Neuronal stem cell (in vitro differentiated cells): ENCODE results near the gene ARPC5L.
"Not testable (repeated sequence)": the region's sequence is repeated elsewhere in the genome, so short reads cannot be mapped to it uniquely, and the experiment has no call there.

Source experiments
- DNase-seq: peaks from one replicate; pipeline ENCODE4 v3.0.0-alpha.2; 2013; ENCODE audit warnings: low spot score
- H2AFZ ChIP-seq: one replicate; pipeline ENCODE4 v1.6.1; 2013; ENCODE audit warnings: mild to moderate bottlenecking, low read length, inconsistent platforms
- H2AK5ac ChIP-seq: 2 replicates; pipeline ENCODE4 v1.6.1; 2013; ENCODE audit warnings: low read depth, mild to moderate bottlenecking, inconsistent platforms, low read length, moderate library complexity, mixed read lengths
- H2BK120ac ChIP-seq: 2 replicates; pipeline ENCODE4 v1.6.1; 2013; ENCODE audit warnings: low read depth, mild to moderate bottlenecking, inconsistent platforms, low read length, moderate library complexity, mixed read lengths
- H2BK12ac ChIP-seq: one replicate; pipeline ENCODE4 v1.6.1; 2013; ENCODE audit warnings: low read length, inconsistent platforms
- H2BK15ac ChIP-seq: 2 replicates; pipeline ENCODE4 v1.6.1; 2013; ENCODE audit warnings: mild to moderate bottlenecking, low read length, inconsistent platforms, mixed read lengths
- H2BK5ac ChIP-seq: one replicate; pipeline ENCODE4 v1.6.1; 2013; ENCODE audit warnings: inconsistent platforms, mild to moderate bottlenecking, low read length, moderate library complexity
- H3K14ac ChIP-seq: one replicate; pipeline ENCODE4 v1.6.1; 2013; ENCODE audit warnings: low read length, inconsistent platforms
- H3K18ac ChIP-seq: 2 replicates; pipeline ENCODE4 v1.6.1; 2013; ENCODE audit warnings: low read length, inconsistent platforms
- H3K23ac ChIP-seq: 2 replicates; pipeline ENCODE4 v1.6.1; 2013; ENCODE audit warnings: low read depth, mild to moderate bottlenecking, mixed read lengths, low read length, inconsistent platforms; ENCODE audit not compliant: poor library complexity
- H3K27ac ChIP-seq: replicated peaks from 3 replicates; pipeline ENCODE4 v1.5.1; 2013; ENCODE audit warnings: low read length, inconsistent platforms
- H3K27me3 ChIP-seq, 3 experiments: 2 replicates each; pipeline ENCODE4 v1.6.1; 2013; ENCODE audit warnings: low read length in 3 of 3, mild to moderate bottlenecking in 2 of 3, inconsistent platforms in 1 of 3, low read depth in 1 of 3, mixed read lengths in 1 of 3, moderate library complexity in 1 of 3; ENCODE audit not compliant: control insufficient read depth in 3 of 3, insufficient read depth in 3 of 3
- H3K36me3 ChIP-seq, 2 donors: replicated peaks in 1 of 2; 2 replicates each; pipeline ENCODE4 v1.6.1; 2013; ENCODE audit warnings: low read length in 2 of 2; ENCODE audit not compliant: control insufficient read depth in 2 of 2, insufficient read depth in 2 of 2
- H3K4ac ChIP-seq: 2 replicates; pipeline ENCODE4 v1.6.1; 2013; ENCODE audit warnings: inconsistent platforms, mild to moderate bottlenecking, low read length, moderate library complexity
- H3K4me1 ChIP-seq, 2 donors: 1 replicate in 1 of 2; 2 replicates in 1 of 2; pipeline ENCODE4 v1.6.1; 2013; ENCODE audit warnings: low read length in 2 of 2, low read depth in 1 of 2; ENCODE audit not compliant: control insufficient read depth in 2 of 2, insufficient read depth in 1 of 2
- H3K4me2 ChIP-seq: one replicate; pipeline ENCODE4 v1.6.1; 2013; ENCODE audit warnings: mild to moderate bottlenecking, low read length, inconsistent platforms; ENCODE audit not compliant: insufficient read depth, poor library complexity, severe bottlenecking
- H3K4me3 ChIP-seq, 2 donors: 2 replicates each; pipeline ENCODE4 v1.5.1; 2013; ENCODE audit warnings: low read length in 2 of 2, mild to moderate bottlenecking in 2 of 2, inconsistent platforms in 1 of 2, moderate library complexity in 1 of 2
- H3K79me1 ChIP-seq: one replicate; pipeline ENCODE4 v1.6.1; 2013; ENCODE audit warnings: low read depth, mild to moderate bottlenecking, inconsistent platforms, low read length, moderate library complexity
- H3K9ac ChIP-seq: one replicate; pipeline ENCODE4 v1.6.1; 2013; ENCODE audit warnings: mild to moderate bottlenecking, low read depth, low read length, inconsistent platforms; ENCODE audit not compliant: poor library complexity
- H3K9me3 ChIP-seq, 2 donors: replicated peaks in 1 of 2; 2 replicates each; pipeline versions ENCODE3 to v1.6.1; 2013; ENCODE audit warnings: low read length in 2 of 2, mild to moderate bottlenecking in 2 of 2, inconsistent platforms in 1 of 2, low read depth in 1 of 2, mixed read lengths in 1 of 2, moderate library complexity in 1 of 2; ENCODE audit not compliant: control insufficient read depth in 2 of 2, insufficient read depth in 1 of 2
- H4K8ac ChIP-seq: one replicate; pipeline ENCODE4 v1.6.1; 2013; ENCODE audit warnings: low read depth, mild to moderate bottlenecking, inconsistent platforms, low read length, moderate library complexity
- H4K91ac ChIP-seq: one replicate; pipeline ENCODE4 v1.6.1; 2013; ENCODE audit warnings: low read length, low read depth, mild to moderate bottlenecking, inconsistent platforms; ENCODE audit not compliant: poor library complexity
- WGBS, 2 donors: extraction: QIAGEN DNeasy Blood & Tissue Kit; methylation state at CpG; one replicate each; pipeline ENCODE4 v1.1.7; 2013; ENCODE audit warnings: missing lambda C conversion rate in 2 of 2, mixed read lengths in 1 of 2; ENCODE audit not compliant: insufficient read length in 2 of 2, insufficient replicate concordance in 1 of 2; ENCODE audit errors: extremely low coverage in 2 of 2; 5-methylcytosine and 5-hydroxymethylcytosine counted together

ARPC5L gene

GRCh38 chr9:124838567-124839275 is 23.2 kb upstream of the ARPC5L start:
- not testable (repeated sequence) for H3K4ac ChIP-seq, H4K91ac ChIP-seq, DNase-seq, H3K18ac ChIP-seq, H3K4me1 ChIP-seq, H3K4me2 ChIP-seq, H3K9ac ChIP-seq, H3K27me3 ChIP-seq, H3K4me3 ChIP-seq, H2AFZ ChIP-seq, H3K23ac ChIP-seq, H3K27ac ChIP-seq, H2AK5ac ChIP-seq, H3K14ac ChIP-seq, H3K79me1 ChIP-seq, H2BK5ac ChIP-seq, H2BK120ac ChIP-seq, H3K9me3 ChIP-seq, H2BK12ac ChIP-seq, H2BK15ac ChIP-seq, H3K36me3 ChIP-seq, H4K8ac ChIP-seq
- no CpG with 5 or more reads among the region's 52 CpGs for WGBS, 2 donors

- no peaks in the 10 kb centered on the region for H3K79me1 ChIP-seq
- no CpG with 5 or more reads among the region's 12 CpGs for WGBS, 2 donors
- no peak overlapping the region for H4K91ac ChIP-seq
- peak overlapping the region; percentile 92 for H2BK5ac ChIP-seq
- no peak overlapping the region for H3K27ac ChIP-seq
- H2AFZ ChIP-seq = peak overlapping the region; percentile 67
- H2BK15ac ChIP-seq = peak overlapping the region; percentile 4
- H3K27me3 ChIP-seq = peaks cover 0 to 7% (median 0%) of the 10 kb centered on the region in 3 experiments
- H3K4me2 ChIP-seq = no peak overlapping the region
- no peaks in the 10 kb centered on the region for H3K9me3 ChIP-seq
- peak overlapping the region; percentile 20 for H3K18ac ChIP-seq
- no peak for DNase-seq
- no peak overlapping the region for H3K9ac ChIP-seq
- H3K23ac ChIP-seq = no peak overlapping the region
- H3K36me3 ChIP-seq = no peaks in the 10 kb centered on the region
- H4K8ac ChIP-seq = no peak overlapping the region
- H2BK12ac ChIP-seq = no peak overlapping the region
- H2BK120ac ChIP-seq = no peak overlapping the region
- H3K4me3 ChIP-seq = no peak overlapping the region
- no peak overlapping the region for H3K4ac ChIP-seq
- H3K14ac ChIP-seq = no peak overlapping the region
- H3K4me1 ChIP-seq = no peaks in the 10 kb centered on the region
- H2AK5ac ChIP-seq = no peak overlapping the region
These were observed 22.2 kb upstream of the ARPC5L start for GRCh38 chr9:124839612-124840299.

- no CpG with 5 or more reads among the region's 18 CpGs for WGBS, 2 donors
These were observed 21.6 kb upstream of the ARPC5L start for GRCh38 chr9:124840300-124840833.

More at GRCh38 chr9:124840300-124840833, 21.6 kb upstream of the ARPC5L start:
- Histone ChIP-seq H4K91ac (no peak overlapping the region), H3K18ac (peak overlapping the region; percentile 72), H3K4me3 (no peak overlapping the region), H3K4me2 (no peak overlapping the region), H2BK15ac (peak overlapping the region; percentile 4), H3K9ac (peak overlapping the region; percentile 73), H3K9me3 (no peaks in the 10 kb centered on the region), H3K79me1 (no peaks in the 10 kb centered on the region), H3K4ac (no peak overlapping the region), H3K27me3 (peaks cover 0 to under 1% (median 0%) of the 10 kb centered on the region in 3 experiments), H2BK12ac (no peak overlapping the region), H2AK5ac (peak overlapping the region; percentile 58), H2AFZ (no peak overlapping the region), H2BK120ac (no peak overlapping the region), H3K27ac (no peak overlapping the region), H4K8ac (no peak overlapping the region), H3K36me3 (no peaks in the 10 kb centered on the region), H2BK5ac (peak overlapping the region; percentile 92), H3K4me1 (no peaks in the 10 kb centered on the region), H3K14ac (no peak overlapping the region), H3K23ac (no peak overlapping the region)
- no peak for DNase-seq
